K562 (cell line): ENCODE data around the gene TNNT1. TPM values are rescaled to one million over a fixed set of nuclear protein-coding genes. Genes with fewer than 3 reads are reported as not detected.

ENCODE experiments used
- DPF2 ChIP-seq: fragments of 450-650 bp; IDR thresholded peaks from 2 replicates; pipeline ENCODE4 v1.6.1; 2016
- EGR1 ChIP-seq: fragments of 450-650 bp; conservative IDR thresholded peaks from 2 replicates; pipeline ENCODE4 v1.6.1; 2017; ENCODE audit warnings: mild to moderate bottlenecking
- ILK ChIP-seq: fragments of 450-650 bp; IDR thresholded peaks from 2 replicates; pipeline ENCODE4 v1.6.1; 2016; ENCODE audit warnings: missing genetic modification characterization, low read depth, mild to moderate bottlenecking, missing compliant biosample characterization, moderate library complexity, borderline replicate concordance
- KAT7 ChIP-seq: sonication (generic); formaldehyde crosslinking; IDR thresholded peaks from 2 replicates; pipeline ENCODE4 v1.8.0; 2022; ENCODE audit warnings: missing genetic modification reagents, mild to moderate bottlenecking, borderline replicate concordance
- LCOR ChIP-seq: sonication (generic); formaldehyde crosslinking; IDR thresholded peaks from 2 replicates; pipeline ENCODE4 v1.8.0; 2022; ENCODE audit warnings: mild to moderate bottlenecking, missing genetic modification reagents
- MAZ ChIP-seq, 2 experiments: fragments of 450-650 bp in 1 of 2; sonication (generic) in 1 of 2; formaldehyde crosslinking; IDR thresholded peaks in 1 of 2; conservative IDR thresholded peaks in 1 of 2; 2 replicates each; pipeline versions ENCODE4 v1.4.0 to v1.5.0; 2020; ENCODE audit warnings: mild to moderate bottlenecking in 1 of 2, missing genetic modification reagents in 1 of 2
- NFRKB ChIP-seq: fragments of 450-650 bp; IDR thresholded peaks from 2 replicates; pipeline ENCODE4 v1.6.1; 2016; ENCODE audit warnings: low read depth
- NR2C1 ChIP-seq, 2 experiments: fragments of 450-650 bp; IDR thresholded peaks; 2 replicates each; pipeline ENCODE4 v1.6.1; 2017; ENCODE audit warnings: mild to moderate bottlenecking in 2 of 2, antibody characterized with exemption in 1 of 2, inconsistent platforms in 1 of 2, missing compliant biosample characterization in 1 of 2, missing genetic modification characterization in 1 of 2
- PURB ChIP-seq: sonication (generic); formaldehyde crosslinking; IDR thresholded peaks from 2 replicates; pipeline ENCODE4 v1.9.0; 2021; ENCODE audit warnings: low read depth, mild to moderate bottlenecking, missing genetic modification reagents
- RBM25 ChIP-seq: fragments of 200-400 bp; formaldehyde crosslinking; IDR thresholded peaks from 2 replicates; pipeline ENCODE4 v1.6.1; 2018; ENCODE audit warnings: low read length, low read depth, moderate library complexity; ENCODE audit not compliant: severe bottlenecking
- TAF15 ChIP-seq: fragments of 200-400 bp; formaldehyde crosslinking; IDR thresholded peaks from 2 replicates; pipeline ENCODE4 v1.6.1; 2017; ENCODE audit warnings: mild to moderate bottlenecking, low read depth, low read length, moderate library complexity
- TRIM28 ChIP-seq: fragments of 450-650 bp; IDR thresholded peaks from 2 replicates; pipeline ENCODE4 v1.6.1; 2017
- ZNF311 ChIP-seq: fragments of 250-450 bp; sonication (Bioruptor Pico); IDR thresholded peaks from 2 replicates; pipeline ENCODE4 v1.4.0; 2020; ENCODE audit warnings: mild to moderate bottlenecking, moderate library complexity
- ZNF324 ChIP-seq: fragments of 250-450 bp; sonication (Bioruptor Pico); IDR thresholded peaks from 2 replicates; pipeline ENCODE4 v1.4.0; 2020; ENCODE audit warnings: mild to moderate bottlenecking
- ZNF561 ChIP-seq: fragments of 450-650 bp; formaldehyde crosslinking; conservative IDR thresholded peaks from 2 replicates; pipeline ENCODE4 v1.4.0; 2020; ENCODE audit warnings: mild to moderate bottlenecking, moderate library complexity
- ZNF766 ChIP-seq: fragments of 200-800 bp; sonication (Bioruptor generic); conservative IDR thresholded peaks from 2 replicates; pipeline ENCODE4 v1.6.1; 2016; ENCODE audit warnings: missing genetic modification characterization, missing compliant biosample characterization
- polyA plus RNA-seq, 8 experiments: library from polyadenylated mRNA; depleted of rRNA in 4 of 8; stranded (reverse) in 5 of 8; unstranded in 3 of 8; fragments of >200 nt; fragmentation: Nextera tagmentation in 2 of 8; fragmentation: Illumina TruSeq in 1 of 8; extraction: Ambion mirVana in 2 of 8; extraction: Trizol in 1 of 8; gene quantifications; 2 replicates each; pipeline versions ENCODE4 v1.2.1 to v1.2.3, GENCODE V29; 2011 to 2014; ENCODE audit warnings: inconsistent platforms in 1 of 8, missing spikeins in 1 of 8
- total RNA-seq, 7 experiments: library from RNA; depleted of rRNA in 6 of 7; stranded (reverse); fragments of >200 nt in 6 of 7; fragmentation: Illumina TruSeq in 2 of 7; extraction: Trizol in 2 of 7; gene quantifications; 2 replicates each; pipeline versions ENCODE4 v1.2.1 to v1.2.3, GENCODE V29; 2011 to 2021; ENCODE audit warnings: low replicate concordance in 1 of 7
- TF ChIP-seq, protein P1 (sequence below), 2 experiments: fragments of 450-650 bp in 1 of 2; IDR thresholded peaks; 2 replicates each; pipeline ENCODE4 v1.6.1; 2011 to 2017; ENCODE audit warnings: low read depth in 2 of 2, antibody characterized with exemption in 1 of 2, borderline replicate concordance in 1 of 2, low read length in 1 of 2, mild to moderate bottlenecking in 1 of 2, mixed read lengths in 1 of 2; ENCODE audit not compliant: control insufficient read depth in 1 of 2
- TF ChIP-seq, protein P2 (sequence below): fragments of 450-650 bp; formaldehyde crosslinking; IDR thresholded peaks from 2 replicates; pipeline ENCODE4 v1.4.0; 2020; ENCODE audit warnings: mild to moderate bottlenecking
- TF ChIP-seq, protein P3 (sequence below): fragments of 250-450 bp; sonication (Bioruptor Pico); IDR thresholded peaks from 2 replicates; pipeline ENCODE4 v1.4.0; 2020; ENCODE audit warnings: mild to moderate bottlenecking, moderate library complexity

The TNNT1 gene
- total and polyA plus RNA-seq, 9 of the 15 experiments (the other 6 are each of a cell fraction or from before 2014, with no cell fraction given): 31.8 to 390 (median 227) TPM

DNA sequence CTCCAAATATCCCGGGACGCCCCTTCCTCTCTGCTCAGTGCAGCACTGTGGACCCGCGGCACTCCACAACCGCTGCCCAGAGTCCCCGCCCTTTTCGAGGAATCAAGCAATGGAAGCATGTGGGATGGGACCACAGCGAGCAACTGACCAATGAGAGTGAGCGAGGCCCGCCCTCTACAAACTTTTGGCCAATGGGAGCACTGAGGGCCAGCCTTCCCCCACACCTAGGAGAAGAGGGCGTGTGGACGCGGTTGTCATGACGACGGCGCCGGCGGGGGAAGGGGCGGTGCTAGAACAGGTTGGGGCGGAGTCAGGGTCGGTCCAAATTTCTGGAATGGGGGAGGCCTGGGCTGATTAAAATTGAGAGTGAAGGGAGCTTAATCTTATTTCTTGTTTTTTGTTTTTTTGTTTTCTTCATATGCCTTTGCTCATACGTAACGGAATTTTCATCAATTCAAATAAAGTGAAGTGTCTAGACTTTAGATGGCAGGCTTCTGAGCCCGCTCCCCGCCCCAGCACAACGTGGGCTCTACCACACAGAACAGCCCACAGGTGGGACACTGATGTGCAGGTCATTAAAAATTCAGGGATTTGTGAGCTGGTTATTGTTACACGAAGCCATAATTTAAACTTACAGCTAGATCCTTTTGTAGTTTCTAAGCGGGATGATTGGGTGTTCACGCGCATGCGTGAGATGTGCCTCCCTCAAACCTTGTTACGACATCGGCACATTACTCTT, 17.7 kb upstream of the TNNT1 start, which contains the start of gene DNAAF3 (continued):
- TF ChIP-seq RBM25: peak; percentile 96
- TF ChIP-seq ZNF766 (CRISPR knock-in tag): no peak
- no peak for TF ChIP-seq PURB (CRISPR knock-in tag)
- TF ChIP-seq ZNF561: no peak
- no peak; the same call in 1 of the 2 replicates for TF ChIP-seq DPF2
- no peak for TF ChIP-seq KAT7 (CRISPR knock-in tag)
- TF ChIP-seq ILK (tag): no peak
- peak; percentile 64 for TF ChIP-seq EGR1
- TF ChIP-seq, protein P1, sequence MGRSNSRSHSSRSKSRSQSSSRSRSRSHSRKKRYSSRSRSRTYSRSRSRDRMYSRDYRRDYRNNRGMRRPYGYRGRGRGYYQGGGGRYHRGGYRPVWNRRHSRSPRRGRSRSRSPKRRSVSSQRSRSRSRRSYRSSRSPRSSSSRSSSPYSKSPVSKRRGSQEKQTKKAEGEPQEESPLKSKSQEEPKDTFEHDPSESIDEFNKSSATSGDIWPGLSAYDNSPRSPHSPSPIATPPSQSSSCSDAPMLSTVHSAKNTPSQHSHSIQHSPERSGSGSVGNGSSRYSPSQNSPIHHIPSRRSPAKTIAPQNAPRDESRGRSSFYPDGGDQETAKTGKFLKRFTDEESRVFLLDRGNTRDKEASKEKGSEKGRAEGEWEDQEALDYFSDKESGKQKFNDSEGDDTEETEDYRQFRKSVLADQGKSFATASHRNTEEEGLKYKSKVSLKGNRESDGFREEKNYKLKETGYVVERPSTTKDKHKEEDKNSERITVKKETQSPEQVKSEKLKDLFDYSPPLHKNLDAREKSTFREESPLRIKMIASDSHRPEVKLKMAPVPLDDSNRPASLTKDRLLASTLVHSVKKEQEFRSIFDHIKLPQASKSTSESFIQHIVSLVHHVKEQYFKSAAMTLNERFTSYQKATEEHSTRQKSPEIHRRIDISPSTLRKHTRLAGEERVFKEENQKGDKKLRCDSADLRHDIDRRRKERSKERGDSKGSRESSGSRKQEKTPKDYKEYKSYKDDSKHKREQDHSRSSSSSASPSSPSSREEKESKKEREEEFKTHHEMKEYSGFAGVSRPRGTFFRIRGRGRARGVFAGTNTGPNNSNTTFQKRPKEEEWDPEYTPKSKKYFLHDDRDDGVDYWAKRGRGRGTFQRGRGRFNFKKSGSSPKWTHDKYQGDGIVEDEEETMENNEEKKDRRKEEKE (IDR thresholded peaks at IDR 0.05; ENCODE audit: borderline replicate concordance in 1 of 2, control insufficient read depth in 1 of 2, low read depth in 2 of 2, low read length in 1 of 2): peak in 1 of 2 experiments; percentile 98; a peak in 2 of 4 replicates
- TF ChIP-seq NR2C1 (IDR thresholded peaks at IDR 0.05): no peak
- no peak for TF ChIP-seq NR2C1 (tag; IDR thresholded peaks at IDR 0.05)
- no peak for TF ChIP-seq ZNF311 (CRISPR knock-in tag)
- TF ChIP-seq, protein P2, sequence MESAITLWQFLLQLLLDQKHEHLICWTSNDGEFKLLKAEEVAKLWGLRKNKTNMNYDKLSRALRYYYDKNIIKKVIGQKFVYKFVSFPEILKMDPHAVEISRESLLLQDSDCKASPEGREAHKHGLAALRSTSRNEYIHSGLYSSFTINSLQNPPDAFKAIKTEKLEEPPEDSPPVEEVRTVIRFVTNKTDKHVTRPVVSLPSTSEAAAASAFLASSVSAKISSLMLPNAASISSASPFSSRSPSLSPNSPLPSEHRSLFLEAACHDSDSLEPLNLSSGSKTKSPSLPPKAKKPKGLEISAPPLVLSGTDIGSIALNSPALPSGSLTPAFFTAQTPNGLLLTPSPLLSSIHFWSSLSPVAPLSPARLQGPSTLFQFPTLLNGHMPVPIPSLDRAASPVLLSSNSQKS (CRISPR knock-in tag): no peak
- TF ChIP-seq NFRKB: no peak
- TF ChIP-seq TAF15: no peak
- TF ChIP-seq MAZ (CRISPR knock-in tag; conservative IDR thresholded peaks at IDR 0.05 in 1 of 2, IDR thresholded peaks at IDR 0.05 in 1 of 2): peak in 1 of 2 experiments; percentile 76; a peak in 1 of 4 replicates
- no peak for TF ChIP-seq TRIM28
- peak; percentile 66; the same call in 1 of the 2 replicates for TF ChIP-seq LCOR
- TF ChIP-seq, protein P3, sequence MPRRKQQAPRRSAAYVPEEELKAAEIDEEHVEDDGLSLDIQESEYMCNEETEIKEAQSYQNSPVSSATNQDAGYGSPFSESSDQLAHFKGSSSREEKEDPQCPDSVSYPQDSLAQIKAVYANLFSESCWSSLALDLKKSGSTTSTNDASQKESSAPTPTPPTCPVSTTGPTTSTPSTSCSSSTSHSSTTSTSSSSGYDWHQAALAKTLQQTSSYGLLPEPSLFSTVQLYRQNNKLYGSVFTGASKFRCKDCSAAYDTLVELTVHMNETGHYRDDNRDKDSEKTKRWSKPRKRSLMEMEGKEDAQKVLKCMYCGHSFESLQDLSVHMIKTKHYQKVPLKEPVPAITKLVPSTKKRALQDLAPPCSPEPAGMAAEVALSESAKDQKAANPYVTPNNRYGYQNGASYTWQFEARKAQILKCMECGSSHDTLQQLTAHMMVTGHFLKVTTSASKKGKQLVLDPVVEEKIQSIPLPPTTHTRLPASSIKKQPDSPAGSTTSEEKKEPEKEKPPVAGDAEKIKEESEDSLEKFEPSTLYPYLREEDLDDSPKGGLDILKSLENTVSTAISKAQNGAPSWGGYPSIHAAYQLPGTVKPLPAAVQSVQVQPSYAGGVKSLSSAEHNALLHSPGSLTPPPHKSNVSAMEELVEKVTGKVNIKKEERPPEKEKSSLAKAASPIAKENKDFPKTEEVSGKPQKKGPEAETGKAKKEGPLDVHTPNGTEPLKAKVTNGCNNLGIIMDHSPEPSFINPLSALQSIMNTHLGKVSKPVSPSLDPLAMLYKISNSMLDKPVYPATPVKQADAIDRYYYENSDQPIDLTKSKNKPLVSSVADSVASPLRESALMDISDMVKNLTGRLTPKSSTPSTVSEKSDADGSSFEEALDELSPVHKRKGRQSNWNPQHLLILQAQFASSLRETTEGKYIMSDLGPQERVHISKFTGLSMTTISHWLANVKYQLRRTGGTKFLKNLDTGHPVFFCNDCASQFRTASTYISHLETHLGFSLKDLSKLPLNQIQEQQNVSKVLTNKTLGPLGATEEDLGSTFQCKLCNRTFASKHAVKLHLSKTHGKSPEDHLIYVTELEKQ (CRISPR knock-in tag): no peak
- TF ChIP-seq ZNF324: no peak
